NT2/D1 (cell line): Measurements from ENCODE around the gene TGFBI.

Experiments
- SUZ12 ChIP-seq: IDR thresholded peaks from 2 replicates; pipeline ENCODE4 v1.6.1; 2011; ENCODE audit not compliant: insufficient read length, insufficient read depth; ENCODE audit errors: extremely low read depth
- YY1 ChIP-seq: IDR thresholded peaks from 2 replicates; pipeline ENCODE4 v1.6.1; 2011; ENCODE audit not compliant: insufficient read length, insufficient read depth
- ZNF274 ChIP-seq: IDR thresholded peaks from 2 replicates; pipeline ENCODE4 v1.6.1; 2011; ENCODE audit warnings: mild to moderate bottlenecking, low read depth, low read length

GRCh38 chr5:136023958-136024541 is 4.7 kb upstream of the TGFBI start:
- TF ChIP-seq ZNF274 (no peak), YY1 (no peak), SUZ12 (no peak)
